GM18909 (cell line): ENCODE measurements around the gene FBXO17.
"Not testable (repeated sequence)": the region's sequence is repeated elsewhere in the genome, so short reads cannot be mapped to it uniquely, and the experiment has no call there.

ENCODE experiments used
- ATAC-seq: cut with Tn5 transposase; IDR thresholded peaks from one replicate; pipeline ENCODE4 v1.9.1; 2021; ENCODE audit warnings: mild to moderate bottlenecking; ENCODE audit not compliant: unreplicated experiment, poor library complexity

The FBXO17 gene

DNA sequence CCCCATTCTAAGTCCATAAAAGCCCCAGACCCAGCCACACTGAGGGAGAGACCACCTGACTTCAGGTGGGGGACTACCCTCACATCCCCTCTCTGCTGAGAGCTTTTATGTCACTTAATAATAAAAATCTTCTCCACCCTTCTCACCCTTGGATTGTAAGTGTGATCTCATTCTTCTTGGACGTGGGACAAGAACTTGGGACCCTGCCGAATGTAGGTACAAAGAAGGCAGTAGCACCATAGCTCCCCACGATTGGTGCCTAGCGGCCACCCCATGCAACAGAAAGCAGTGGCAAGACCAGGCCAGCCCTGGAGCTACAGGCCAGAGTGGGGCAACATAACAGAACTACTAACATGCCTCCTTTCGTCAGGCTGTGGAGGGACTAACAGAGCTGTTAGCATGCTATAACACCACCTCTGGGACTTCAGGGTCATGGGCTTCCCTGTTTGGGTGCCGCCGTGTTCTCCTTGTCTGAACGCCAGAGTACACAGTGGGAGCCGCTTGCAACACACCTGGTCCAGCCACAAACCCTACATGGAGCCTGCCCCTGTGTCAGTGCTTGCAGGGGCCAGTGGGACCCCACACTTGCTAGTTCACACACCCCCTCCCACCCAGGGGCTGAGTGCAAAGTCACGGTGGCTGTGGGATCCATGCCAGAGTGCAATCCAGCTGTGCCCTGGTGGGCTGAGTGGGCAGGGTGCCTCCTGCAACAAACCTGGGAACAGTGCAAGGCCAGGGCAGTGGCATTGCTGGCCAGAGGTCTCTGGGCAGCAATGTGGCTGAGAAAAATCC, 5.2 kb upstream of the FBXO17 start:
- no peak for ATAC-seq

DNA sequence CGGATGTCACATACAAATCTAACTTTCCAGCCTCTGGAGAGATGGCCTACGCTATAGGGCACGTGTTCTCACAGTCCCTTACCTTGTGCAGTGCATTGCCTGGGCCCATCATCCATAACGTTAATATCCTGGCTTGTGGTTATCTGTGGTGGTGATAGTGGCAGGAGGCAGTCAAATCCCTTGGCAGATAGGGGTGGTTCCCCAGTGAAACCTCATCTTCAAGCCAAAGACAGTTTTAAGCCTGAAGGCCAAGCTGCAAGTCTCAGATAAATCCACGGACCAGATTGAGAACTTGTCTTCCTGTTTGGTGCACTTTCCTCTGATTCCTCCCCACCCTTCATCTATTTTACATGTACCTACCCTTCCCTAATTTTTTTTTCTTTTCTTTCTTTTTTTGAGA, 4.3 kb upstream of the FBXO17 start:
- ATAC-seq: no peak

DNA sequence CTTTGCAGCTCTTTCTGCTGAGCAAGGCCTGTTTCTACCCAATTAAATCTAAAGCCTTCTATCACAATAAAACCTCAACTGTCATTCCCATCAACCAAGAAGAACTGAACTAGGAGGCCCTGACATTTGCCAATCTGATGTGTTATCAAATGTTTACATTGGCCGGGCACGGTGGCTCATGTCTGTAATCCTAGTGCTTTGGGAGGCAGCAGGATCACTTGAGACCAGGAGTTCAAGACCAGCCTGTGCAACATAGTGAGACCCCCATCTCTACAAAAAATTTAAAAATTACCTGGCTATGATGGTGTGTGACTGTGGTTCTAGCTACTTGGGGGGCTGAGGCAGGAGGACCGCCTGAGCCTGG, 2.8 kb upstream of the FBXO17 start:
- ATAC-seq: no peak

DNA sequence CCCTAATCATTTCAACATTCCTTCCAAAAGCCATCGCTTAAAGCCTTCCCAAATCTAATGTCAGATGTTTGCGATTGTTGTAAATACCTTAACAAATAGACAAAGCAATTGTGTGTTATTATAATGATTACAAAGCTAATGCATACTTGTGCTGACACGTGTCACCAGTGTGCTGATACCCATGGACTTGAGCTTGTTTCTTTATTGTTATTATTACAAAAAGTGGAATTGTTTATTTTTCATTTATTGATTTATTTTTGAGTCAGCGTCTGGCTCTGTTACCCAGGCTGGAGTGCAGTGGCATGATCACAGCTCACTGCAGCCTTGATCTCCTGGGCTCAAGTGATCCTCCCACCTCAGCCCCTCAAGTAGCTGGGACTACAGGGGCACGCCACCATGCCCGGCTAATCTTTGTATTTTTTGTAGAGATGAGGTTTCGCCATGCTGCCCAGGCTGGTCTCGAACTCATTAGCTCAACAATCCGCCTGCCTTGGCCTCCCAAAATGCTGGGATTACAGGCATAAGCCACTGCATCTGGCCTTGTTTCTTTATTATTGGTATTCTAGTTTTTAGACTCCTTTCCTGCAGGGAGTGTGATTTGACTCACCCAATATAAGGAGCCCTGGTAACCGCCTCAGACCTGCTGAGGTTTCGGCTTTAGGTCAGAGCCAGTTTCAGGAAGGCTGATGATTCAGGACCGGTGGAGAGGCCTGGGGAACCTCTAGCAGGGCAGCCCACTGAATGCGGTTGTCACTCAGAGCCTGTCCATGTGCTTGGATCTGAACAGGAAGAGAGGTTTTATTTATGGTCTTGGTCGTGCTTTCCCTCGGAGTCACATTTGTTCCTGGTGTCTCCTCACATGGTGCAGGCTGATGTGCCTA, 2.1 kb upstream of the FBXO17 start:
- no peak for ATAC-seq

DNA sequence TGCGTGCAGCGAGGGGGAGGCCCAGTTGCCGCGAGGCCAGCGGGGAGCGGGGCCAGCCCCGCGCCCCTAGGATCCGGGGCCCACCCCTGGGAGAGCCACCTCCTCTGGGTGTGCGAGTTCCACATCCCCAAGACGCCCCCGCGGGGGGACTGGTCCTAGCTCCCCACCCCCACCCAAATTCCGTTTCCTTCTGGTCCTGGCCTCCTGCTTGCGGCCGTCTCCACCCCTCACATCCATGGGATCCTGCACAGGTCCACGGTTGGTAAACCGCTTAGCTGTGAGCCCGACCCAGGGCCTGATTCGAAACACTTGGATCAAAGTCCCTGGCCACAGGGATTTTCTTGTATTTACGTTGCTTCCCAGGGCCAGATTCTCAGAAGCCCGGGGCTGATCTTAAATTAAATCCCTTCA, 324 bp upstream of the FBXO17 start:
- no peak for ATAC-seq

DNA sequence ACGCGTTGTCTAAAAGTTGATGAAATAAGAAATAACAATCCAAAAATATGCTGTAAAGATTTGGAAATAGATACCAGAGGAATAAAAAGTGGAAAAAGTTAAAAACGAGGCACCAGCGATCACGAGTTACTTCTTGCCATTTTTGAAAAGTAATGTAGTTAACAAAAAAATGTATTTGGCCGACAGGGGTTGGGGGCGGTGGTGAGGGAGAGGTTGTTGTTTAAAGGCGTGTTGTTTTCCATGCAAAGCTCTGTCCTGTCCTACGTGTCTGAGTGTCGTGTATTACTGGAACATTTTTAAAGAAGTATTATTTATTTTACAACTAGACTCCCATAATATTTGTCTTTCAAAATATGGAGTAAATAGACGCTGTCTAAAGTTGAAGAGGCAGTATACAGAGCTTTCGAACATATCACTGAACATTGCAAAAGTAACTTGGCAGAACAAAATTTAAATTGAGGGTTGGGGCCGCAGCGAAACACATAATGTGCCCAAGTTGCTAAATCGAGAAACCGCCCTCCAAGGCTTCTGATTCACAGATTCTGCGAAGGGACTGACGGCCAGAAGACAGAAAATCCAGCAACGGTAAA, 823 bp downstream of the FBXO17 start:
- ATAC-seq: no peak

DNA sequence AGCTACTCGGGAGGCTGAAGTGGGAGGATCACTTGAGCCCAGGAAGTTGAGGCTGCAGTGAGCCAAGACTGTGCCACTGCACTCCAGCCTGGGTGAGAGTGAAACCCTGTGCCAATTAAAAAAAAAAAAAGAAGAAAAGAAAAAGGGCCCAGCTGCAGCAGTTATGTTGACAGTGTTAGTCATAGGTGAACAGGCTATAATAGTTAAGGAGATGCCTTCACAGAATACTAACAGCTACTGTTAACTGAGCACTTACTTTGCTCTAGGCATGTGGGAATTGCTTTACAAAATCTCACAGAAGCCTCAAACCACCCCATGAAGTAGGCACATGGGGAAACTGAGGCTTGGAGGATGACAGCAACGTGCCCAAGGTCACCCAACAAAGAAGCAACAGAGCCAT, 3.9 kb downstream of the FBXO17 start:
- no peak for ATAC-seq

DNA sequence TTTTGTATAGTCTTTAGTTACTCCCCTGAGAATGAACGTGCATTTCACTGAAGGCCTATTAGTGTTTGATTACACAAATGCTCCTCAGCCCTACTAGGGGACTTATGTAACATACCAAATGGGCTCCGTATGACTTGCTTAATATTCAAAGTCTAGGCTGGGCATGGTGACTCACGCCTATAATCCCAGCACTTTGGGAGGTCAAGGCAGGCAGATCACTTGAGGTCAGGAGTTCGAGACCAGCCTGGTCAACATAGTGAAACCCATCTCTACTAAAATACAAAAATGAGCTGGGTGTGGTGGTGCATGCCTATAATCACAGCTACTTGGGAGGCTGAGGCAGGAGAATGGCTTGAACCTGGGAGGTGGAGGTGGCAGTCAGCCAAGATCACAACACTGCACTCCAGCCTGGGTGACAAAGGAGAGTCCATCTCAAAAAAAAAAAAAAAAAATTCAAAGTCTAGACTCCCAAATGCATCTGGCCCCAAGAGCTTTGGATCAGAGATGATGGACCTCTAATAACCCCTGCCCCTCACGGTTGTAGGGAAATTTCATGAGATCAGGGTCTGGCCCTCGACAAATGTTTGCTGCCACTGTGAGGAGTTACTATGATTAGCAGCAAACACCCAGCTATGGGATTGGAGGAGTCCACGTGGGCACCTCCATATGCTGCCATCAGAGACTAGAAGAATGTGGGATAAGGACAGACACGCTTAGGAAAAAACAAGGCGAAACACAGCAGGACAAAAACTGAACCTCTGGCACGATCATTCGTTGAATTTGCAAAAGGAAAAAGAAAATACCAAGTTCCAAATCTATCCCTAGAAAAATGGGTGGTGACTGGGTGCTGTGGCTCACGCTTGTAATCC, 4.6 kb downstream of the FBXO17 start:
- ATAC-seq: no peak

DNA sequence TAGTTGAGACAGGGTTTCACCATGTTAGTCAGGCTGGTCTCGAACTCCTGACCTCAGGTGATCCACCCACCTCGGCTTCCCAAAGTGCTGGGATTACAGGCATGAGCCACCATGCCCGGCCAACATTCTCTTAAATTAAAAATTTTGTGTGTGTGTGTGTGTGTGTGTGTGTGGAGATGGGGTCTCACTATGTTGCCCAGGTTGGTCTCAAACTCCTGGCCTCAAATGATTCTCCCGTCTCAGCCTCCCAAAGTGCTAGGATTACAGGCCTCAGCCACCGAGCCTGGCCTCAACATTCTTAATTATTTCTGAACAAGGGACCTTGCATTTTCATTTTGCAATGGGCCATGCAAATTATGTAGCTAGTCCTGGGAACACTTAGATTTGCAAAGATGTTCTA, 9.4 kb downstream of the FBXO17 start:
- not testable (repeated sequence) for ATAC-seq

DNA sequence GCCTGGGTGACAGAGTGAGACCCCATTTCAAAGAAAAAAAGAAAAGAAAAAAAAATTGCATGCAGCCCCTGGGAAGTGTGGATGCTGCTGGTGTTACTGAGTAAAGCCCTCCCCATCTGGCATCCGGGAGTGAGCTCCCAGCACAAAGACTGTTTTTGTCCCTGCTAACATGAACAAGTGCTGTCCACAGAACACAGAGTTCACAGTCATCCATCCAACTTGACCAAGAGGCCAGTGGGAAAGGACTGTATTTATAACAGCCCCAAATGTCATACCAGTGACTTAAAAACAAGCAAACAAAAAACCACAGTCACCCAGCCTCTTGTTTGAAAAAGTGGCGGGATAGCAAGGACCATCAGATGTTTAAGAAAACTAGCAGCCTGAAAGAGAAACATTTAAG, 10.8 kb downstream of the FBXO17 start:
- ATAC-seq: no peak

DNA sequence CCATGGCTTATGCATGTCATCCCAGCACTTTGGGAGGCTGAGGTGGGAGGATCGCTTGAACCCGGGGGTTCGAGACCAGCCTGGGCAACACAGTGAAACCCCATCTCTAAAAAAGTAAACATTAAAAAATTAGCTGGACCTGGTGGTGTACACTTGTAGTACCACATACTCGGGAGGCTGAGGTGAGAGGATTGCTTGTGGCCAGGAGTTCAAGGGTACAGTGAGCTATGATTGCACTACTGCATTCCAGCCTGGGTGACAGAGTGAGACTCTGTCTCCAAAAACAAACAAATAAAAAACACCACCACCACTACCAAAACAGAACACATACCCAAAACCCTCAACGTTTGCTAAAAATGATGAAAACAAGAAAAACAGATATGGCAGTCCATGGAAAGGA, 15.9 kb downstream of the FBXO17 start:
- no peak for ATAC-seq

DNA sequence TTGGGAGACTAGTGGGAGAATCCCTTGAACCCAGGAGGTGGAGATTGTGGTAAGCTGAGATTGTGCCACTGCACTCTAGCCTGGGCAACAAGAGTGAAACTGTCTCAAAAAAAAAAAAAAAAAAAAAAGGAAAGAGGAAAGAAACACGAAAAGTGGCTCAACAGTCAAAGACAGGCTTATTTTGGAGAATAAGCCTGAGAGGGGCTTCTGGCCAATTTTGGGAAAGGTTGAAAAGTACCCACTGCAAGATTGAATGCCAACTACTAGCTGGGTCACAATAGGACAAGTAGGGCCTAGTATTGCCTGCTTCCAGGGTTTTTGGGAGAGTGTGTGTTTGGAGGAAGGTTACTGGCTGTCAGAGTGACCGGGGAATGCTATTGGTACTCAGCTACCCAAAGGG, 17.2 kb downstream of the FBXO17 start:
- no peak for ATAC-seq

DNA sequence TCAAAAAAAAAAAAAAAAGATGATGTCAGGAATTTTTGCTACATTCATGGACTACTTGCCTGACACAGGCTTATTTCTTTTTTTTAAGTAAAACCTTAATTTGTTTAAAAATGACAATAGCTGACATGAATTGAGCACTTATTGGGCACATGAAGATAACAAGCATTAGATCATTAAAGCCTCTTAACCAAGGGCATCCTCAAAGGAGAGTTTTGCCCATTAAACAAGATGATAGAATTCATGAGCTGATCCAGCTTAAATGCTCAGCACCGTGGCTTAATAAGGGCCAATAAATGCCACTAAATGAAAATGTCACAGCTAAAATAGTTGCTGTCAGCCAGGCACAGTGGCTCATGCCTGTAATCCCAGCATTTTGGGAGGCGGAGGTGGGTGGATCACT, 19.3 kb downstream of the FBXO17 start:
- ATAC-seq: no peak

DNA sequence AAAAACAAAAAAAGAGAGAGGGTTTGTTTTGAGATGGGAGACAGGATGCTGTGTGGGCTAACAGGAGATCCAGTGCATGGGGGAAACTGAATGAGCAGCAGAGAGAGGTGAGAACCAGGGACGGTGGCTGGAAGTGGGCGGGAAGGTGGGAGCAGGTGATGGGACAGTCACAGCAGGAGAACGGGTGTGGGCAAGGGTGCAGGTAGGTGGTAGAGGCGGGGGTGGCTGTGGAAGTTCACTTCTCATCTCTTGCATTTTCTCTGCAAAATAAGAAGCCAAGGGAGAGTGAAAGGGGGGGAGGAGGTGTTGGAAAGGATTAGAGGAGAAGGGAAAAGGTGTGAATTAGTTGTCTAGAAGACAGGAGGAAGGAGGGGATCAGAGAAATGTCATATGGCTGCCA, 21.9 kb downstream of the FBXO17 start:
- no peak for ATAC-seq

DNA sequence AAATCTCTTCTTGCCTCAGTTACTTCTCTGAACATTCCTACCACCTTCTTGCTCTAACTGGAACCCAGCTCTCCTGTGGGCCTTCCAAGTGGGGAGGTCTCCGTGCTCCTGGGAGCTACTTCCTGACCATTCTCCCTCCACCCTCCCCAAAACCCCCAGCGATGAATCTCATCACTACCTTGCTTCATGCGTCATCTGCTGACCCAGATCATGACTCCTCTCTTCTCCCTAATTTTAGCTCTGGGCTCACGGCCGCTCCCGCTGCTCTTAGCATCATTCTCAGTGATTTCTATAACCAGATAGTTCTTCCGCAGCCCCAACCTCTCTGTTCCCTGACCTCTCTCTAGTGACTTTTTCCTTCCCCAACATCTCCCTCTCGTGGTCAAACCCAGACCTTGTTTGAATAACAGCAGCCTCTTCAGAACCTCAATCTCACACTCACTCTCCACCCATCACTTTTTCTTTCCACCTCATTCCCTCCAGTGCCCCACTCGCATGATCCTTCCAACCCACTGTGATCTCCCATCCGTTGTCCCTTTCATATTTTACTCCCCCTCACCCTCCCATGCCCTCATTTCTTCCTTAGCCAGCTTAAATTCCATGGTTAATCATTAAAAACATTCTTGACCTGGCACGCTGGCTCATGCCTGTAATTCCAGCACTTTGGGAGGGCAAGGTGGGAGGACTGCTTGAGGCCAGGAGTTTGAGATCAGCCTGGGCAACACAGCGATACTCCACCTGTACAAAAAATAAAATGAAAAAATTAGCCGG, 23.0 kb downstream of the FBXO17 start:
- no peak for ATAC-seq

DNA sequence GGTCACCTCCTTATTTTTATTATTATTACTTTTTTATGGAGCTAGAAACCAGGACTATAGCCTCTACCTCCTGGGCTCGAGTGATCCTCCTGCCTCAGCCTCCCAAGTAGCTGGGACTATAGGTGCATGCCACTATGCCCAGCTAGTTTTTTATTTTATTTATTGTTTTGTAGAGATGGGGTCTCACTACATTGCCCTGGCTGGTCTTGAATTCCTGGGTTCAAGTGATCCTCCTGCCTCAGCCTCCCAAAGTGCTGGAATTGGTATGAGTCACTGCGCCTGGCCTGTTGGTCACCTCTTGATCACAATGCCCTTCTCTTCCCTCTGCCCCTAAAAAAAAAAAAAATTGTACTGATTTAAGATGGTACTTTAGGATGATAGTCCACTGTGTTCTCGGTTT, 24.4 kb downstream of the FBXO17 start:
- no peak for ATAC-seq

DNA sequence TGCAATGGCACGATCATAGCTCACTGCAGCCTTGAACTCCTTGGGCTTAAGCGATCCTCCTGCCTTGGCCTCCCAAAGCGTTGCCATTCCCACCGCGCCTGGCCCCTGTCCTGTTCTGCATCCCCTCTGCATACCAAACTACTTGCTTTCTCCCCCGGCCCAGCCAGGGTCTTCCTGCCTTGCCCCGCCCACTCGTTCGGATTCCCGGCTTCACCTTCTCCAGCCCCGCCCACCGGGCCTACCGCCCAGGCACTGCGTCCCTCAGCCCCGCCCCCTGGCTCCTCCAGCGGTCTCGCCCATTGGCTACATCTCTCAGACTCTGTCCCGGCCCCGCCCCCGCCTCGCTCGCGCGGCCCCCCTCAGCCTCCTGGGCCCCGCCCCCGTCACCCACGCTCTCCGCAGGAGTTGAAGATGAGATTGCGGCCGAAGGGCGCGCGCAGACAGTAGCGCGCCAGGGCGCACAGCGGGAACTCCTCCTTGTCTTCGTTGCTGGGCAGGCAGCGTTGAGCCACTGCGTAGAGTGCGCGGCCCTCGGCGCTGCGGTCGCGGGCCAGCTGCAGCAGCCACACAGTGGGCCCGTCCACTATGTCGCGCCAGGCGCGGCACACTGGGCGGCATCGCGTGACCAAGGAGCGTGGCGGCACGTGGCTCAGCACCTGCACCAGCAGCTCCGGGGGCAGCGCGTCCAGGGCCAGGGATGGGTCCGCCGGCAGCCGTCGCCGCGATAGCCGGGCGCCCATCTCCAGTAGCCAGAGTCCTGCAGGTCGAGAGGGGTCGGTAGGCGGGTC, 25.8 kb downstream of the FBXO17 start:
- ATAC-seq: no peak

DNA sequence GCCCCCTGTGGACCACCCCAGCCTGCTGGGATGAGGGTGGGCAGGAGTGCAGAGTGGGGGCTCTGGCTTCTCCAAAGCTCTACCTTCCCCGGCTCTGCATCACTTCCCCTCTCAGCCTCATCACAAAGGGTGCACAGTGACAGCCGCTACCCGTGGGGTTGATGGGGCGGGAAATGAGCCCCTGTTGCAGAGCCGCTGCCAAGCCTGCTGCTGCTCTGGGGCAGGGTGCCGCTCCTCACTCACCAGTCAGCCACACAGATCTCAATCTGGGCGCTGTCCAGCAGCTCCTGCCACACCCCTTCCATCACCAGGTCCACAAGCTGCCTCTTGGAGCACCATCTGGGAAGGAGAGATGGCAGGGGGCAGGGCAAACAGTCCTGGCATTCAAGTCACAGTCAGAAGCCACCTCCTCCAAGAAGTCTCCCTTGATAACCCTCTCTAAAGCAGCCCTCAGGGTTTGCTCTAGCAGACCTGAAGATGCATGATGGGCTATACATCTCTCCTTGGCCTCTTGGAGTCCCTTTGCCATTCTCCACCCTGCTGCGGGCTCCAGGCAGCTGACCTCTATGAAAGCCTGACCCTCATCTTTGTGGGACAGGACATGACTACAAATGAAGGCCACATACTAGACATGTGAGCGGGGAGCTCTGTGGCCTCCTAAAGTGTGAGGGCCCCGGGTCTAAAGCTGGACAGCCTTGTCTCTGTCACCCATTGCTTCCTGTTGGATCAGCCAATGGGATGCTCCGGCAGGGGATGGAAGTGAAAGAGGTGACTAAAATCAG, 29.1 kb downstream of the FBXO17 start:
- no peak for ATAC-seq
